ENCODE measurements around the gene HOXC9.

Gene HOXC9

GRCh38 chr12:53995378-53996239 lies 4.4 kb upstream of the HOXC9 start:
- ATAC-seq (ENCODE audit: insufficient read depth, low read depth) (peak; percentile 67), DNase-seq (no peak)
- H2AFZ ChIP-seq (ENCODE audit: low read depth, low read length) = peak overlapping the region; percentile 70
- peaks cover 18% of the 10 kb centered on the region for H3K4me1 ChIP-seq (ENCODE audit: insufficient read depth, low read length)
- peak overlapping the region; percentile 32; the same call in 1 of the 2 replicates for H3K27ac ChIP-seq (ENCODE audit: low read length)
- no peaks in the 10 kb centered on the region for H3K9me3 ChIP-seq (ENCODE audit: insufficient read depth, low read length, severe bottlenecking)
- peak overlapping the region; percentile 54 for H3K4me2 ChIP-seq (ENCODE audit: insufficient read depth, low read length)
- H3K36me3 ChIP-seq (ENCODE audit: insufficient read depth, low read length) = no peaks in the 10 kb centered on the region
- peak overlapping the region; percentile 53 for H3K9ac ChIP-seq (ENCODE audit: low read depth, low read length)
- TF ChIP-seq CTCF (IDR thresholded peaks at IDR 0.05; ENCODE audit: borderline replicate concordance, extremely low read depth, low read length, poor library complexity, severe bottlenecking) = no peak
- H3K27me3 ChIP-seq (ENCODE audit: insufficient read depth, low read length, poor library complexity) = peaks cover 53% of the 10 kb centered on the region
- no peaks in the 10 kb centered on the region for H4K20me1 ChIP-seq (ENCODE audit: insufficient read depth, low read length)
- no peaks in the 10 kb centered on the region for H3K79me2 ChIP-seq (ENCODE audit: insufficient read depth, low read length)
- H3K4me3 ChIP-seq (ENCODE audit: low read depth in 1 of 2, low read length in 2 of 2) = peak overlapping the region in 1 of 2 experiments; percentile 47; a peak in 3 of 4 replicates

GRCh38 chr12:53996240-53997203 lies 3.4 kb upstream of the HOXC9 start:
- H3K79me2 ChIP-seq (ENCODE audit: insufficient read depth, low read length) = no peaks in the 10 kb centered on the region
- H3K9me3 ChIP-seq (ENCODE audit: insufficient read depth, low read length, severe bottlenecking) = no peaks in the 10 kb centered on the region
- no peak for TF ChIP-seq CTCF (IDR thresholded peaks at IDR 0.05; ENCODE audit: borderline replicate concordance, extremely low read depth, low read length, poor library complexity, severe bottlenecking)
- peak; percentile 9 for TF ChIP-seq EZH2 (IDR thresholded peaks at IDR 0.05; ENCODE audit: borderline replicate concordance, low read depth, low read length, severe bottlenecking)
- DNase-seq (no peak), ATAC-seq (ENCODE audit: insufficient read depth, low read depth) (peak; percentile 25; the same call in 1 of the 3 replicates)
- H2AFZ ChIP-seq (ENCODE audit: low read depth, low read length) = peak overlapping the region; percentile 70
- H3K36me3 ChIP-seq (ENCODE audit: insufficient read depth, low read length) = no peaks in the 10 kb centered on the region
- peak overlapping the region in 1 of 2 experiments; percentile 47; a peak in 3 of 4 replicates for H3K4me3 ChIP-seq (ENCODE audit: low read depth in 1 of 2, low read length in 2 of 2)
- peak overlapping the region; percentile 54 for H3K4me2 ChIP-seq (ENCODE audit: insufficient read depth, low read length)
- H3K27ac ChIP-seq (ENCODE audit: low read length) = peak overlapping the region; percentile 32; the same call in 1 of the 2 replicates
- peaks cover 18% of the 10 kb centered on the region for H3K4me1 ChIP-seq (ENCODE audit: insufficient read depth, low read length)
- H3K9ac ChIP-seq (ENCODE audit: low read depth, low read length) = peak overlapping the region; percentile 53
- no peaks in the 10 kb centered on the region for H4K20me1 ChIP-seq (ENCODE audit: insufficient read depth, low read length)
- peaks cover 48% of the 10 kb centered on the region for H3K27me3 ChIP-seq (ENCODE audit: insufficient read depth, low read length, poor library complexity)

- Histone ChIP-seq H3K27ac (ENCODE audit: low read length) (no peak overlapping the region), H3K9me3 (ENCODE audit: insufficient read depth, low read length, severe bottlenecking) (no peaks in the 10 kb centered on the region), H4K20me1 (ENCODE audit: insufficient read depth, low read length) (no peaks in the 10 kb centered on the region), H3K27me3 (ENCODE audit: insufficient read depth, low read length, poor library complexity) (peaks cover 48% of the 10 kb centered on the region), H3K79me2 (ENCODE audit: insufficient read depth, low read length) (no peaks in the 10 kb centered on the region), H3K4me1 (ENCODE audit: insufficient read depth, low read length) (peaks cover 18% of the 10 kb centered on the region), H2AFZ (ENCODE audit: low read depth, low read length) (no peak overlapping the region), H3K9ac (ENCODE audit: low read depth, low read length) (no peak overlapping the region), H3K36me3 (ENCODE audit: insufficient read depth, low read length) (no peaks in the 10 kb centered on the region), H3K4me2 (ENCODE audit: insufficient read depth, low read length) (no peak overlapping the region), H3K4me3 (ENCODE audit: low read depth in 1 of 2, low read length in 2 of 2) (no peak overlapping the region)
- no peak for ATAC-seq (ENCODE audit: insufficient read depth, low read depth)
- TF ChIP-seq CTCF (IDR thresholded peaks at IDR 0.05; ENCODE audit: borderline replicate concordance, extremely low read depth, low read length, poor library complexity, severe bottlenecking) (no peak), EZH2 (IDR thresholded peaks at IDR 0.05; ENCODE audit: borderline replicate concordance, low read depth, low read length, severe bottlenecking) (no peak)
- DNase-seq = no peak
These were observed 2.5 kb upstream of the HOXC9 start for GRCh38 chr12:53997204-53998109.
